Measurements from ENCODE around the gene TGIF2. TPM values are rescaled to one million over a fixed set of nuclear protein-coding genes. Genes with fewer than 3 reads are reported as not detected.

The TGIF2 gene
- total RNA-seq, 1 experiment from 2014 or later = 17.1 TPM

- no peak for TF ChIP-seq EZH2 (IDR thresholded peaks at IDR 0.05)
- no peak for TF ChIP-seq TCF7L2 (IDR thresholded peaks at IDR 0.05; ENCODE audit: borderline replicate concordance, extremely low read depth, insufficient read depth, insufficient read length)
- TF ChIP-seq, protein P1, sequence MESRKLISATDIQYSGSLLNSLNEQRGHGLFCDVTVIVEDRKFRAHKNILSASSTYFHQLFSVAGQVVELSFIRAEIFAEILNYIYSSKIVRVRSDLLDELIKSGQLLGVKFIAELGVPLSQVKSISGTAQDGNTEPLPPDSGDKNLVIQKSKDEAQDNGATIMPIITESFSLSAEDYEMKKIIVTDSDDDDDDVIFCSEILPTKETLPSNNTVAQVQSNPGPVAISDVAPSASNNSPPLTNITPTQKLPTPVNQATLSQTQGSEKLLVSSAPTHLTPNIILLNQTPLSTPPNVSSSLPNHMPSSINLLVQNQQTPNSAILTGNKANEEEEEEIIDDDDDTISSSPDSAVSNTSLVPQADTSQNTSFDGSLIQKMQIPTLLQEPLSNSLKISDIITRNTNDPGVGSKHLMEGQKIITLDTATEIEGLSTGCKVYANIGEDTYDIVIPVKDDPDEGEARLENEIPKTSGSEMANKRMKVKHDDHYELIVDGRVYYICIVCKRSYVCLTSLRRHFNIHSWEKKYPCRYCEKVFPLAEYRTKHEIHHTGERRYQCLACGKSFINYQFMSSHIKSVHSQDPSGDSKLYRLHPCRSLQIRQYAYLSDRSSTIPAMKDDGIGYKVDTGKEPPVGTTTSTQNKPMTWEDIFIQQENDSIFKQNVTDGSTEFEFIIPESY (IDR thresholded peaks at IDR 0.05; ENCODE audit: extremely low read depth, insufficient replicate concordance, low read length) = no peak
- TF ChIP-seq SRF (IDR thresholded peaks at IDR 0.05; ENCODE audit: low read depth) = no peak
- TF ChIP-seq EGR1 (IDR thresholded peaks at IDR 0.05; ENCODE audit: low read depth) = no peak
- no peak for TF ChIP-seq SIN3A (IDR thresholded peaks at IDR 0.05; ENCODE audit: low read depth)
- peak; percentile 38; the same call in 1 of the 2 replicates for TF ChIP-seq ZFX (IDR thresholded peaks at IDR 0.05)
- no peak for TF ChIP-seq CBX3 (IDR thresholded peaks at IDR 0.05; ENCODE audit: low read depth)
- no peak for TF ChIP-seq ELF1 (IDR thresholded peaks at IDR 0.05; ENCODE audit: borderline replicate concordance, low read depth)
- TF ChIP-seq ZNF274 (IDR thresholded peaks at IDR 0.05; ENCODE audit: low read depth, low read length) = no peak
- no peak for TF ChIP-seq POLR2A (IDR thresholded peaks at IDR 0.05; ENCODE audit: borderline replicate concordance, extremely low read depth, insufficient read depth, insufficient read length)
- TF ChIP-seq JUND (IDR thresholded peaks at IDR 0.05) = no peak
- TF ChIP-seq CTCF (IDR thresholded peaks at IDR 0.05 in 2 of 3, conservative IDR thresholded peaks at IDR 0.05 in 1 of 3; ENCODE audit: borderline replicate concordance in 1 of 3, insufficient read depth in 1 of 3, low read depth in 2 of 3, low read length in 2 of 3) = peak; percentile 79 to 90 (median 83)
These were observed 31.5 kb upstream of the TGIF2 start (continued) for GRCh38 chr20:36541768-36542488.
